ENCODE measurements around the gene SEMA5A.

SEMA5A gene

GRCh38 chr5:9202636-9203035 lies 343.2 kb downstream of the SEMA5A start:
- DNase-seq: no peak

DNA sequence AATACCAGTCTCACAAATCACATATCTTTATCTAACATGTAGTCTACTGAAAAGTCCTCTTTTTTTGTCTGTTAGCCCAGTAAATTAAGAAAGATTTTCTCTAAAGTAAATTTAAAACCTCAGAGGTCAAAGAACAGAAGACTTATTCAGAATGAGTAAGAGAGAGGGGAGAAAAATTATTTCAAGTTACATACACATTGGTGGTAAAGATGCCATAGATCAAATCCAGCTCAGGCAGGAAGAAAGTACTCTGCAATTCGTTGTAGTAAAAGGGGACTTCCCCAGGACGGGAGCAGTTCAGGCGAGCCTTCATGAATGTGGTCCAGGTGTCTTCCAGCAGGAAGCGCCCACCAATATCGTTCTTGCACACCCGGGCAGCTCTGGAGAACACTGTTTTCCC lies 344.1 kb downstream of the SEMA5A start:
- no peak for DNase-seq

- no peak for DNase-seq
Observed at GRCh38 chr5:9201011-9201410, 344.9 kb downstream of the SEMA5A start.

GRCh38 chr5:9198394-9198793 lies 347.5 kb downstream of the SEMA5A start:
- DNase-seq: no peak

DNA sequence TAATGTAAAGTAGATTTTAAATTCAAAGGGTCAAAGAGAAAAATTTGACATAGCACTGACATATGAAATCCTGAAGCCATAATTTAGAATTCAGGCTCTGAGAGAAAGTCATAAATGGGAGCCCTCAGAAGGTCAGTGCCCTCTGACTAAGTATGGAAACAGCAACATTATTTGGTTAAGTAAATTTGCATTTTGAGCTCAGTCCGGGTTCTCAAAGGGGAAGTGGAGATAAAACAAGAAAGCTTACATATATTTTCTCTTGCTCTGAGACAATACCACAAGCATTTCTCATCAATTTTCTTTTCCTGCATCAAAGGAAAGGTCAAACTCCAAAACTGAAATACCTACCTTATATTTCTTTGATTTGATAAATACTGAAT lies 348.0 kb downstream of the SEMA5A start:
- DNase-seq: no peak

GRCh38 chr5:9196403-9197227 lies 349.3 kb downstream of the SEMA5A start:
- DNase-seq: no peak

DNA sequence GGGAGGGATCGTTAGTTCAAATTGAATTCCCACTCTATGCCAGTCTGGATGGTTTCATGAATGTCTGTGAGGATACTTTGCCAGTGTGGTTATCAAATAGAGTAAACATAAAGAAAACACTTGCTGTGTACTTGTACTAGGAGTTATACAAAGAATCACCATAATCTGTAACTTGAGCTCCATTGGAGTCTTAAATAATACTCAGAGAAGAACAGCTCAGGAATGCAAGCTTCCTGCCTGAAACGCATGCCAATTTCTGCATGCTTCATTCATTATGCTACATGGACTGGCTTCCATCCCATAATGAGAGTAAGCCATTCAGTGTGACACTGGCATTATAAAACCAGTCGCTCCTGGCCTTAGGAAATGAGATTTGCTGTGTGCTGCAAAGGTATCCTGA lies 351.4 kb downstream of the SEMA5A start:
- no peak for DNase-seq

GRCh38 chr5:9192266-9192665 lies 353.6 kb downstream of the SEMA5A start:
- DNase-seq: no peak

DNA sequence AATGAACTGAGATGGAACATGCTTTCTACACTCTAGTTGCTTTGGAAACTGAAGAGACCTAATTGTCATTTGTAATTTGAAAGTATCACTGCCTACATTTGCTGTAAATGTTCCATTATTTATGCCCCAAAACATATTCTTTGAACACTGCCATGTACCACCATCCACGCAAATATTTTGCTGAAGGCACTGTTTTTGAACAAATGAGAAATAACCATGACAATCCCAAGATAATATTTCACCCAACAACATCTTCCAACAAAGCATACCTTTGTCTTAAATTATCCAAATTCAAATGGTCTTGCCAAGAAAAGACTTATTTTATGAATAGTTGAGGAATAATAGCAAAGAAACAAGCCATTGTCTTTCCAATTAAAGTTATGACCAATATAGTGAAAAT lies 356.2 kb downstream of the SEMA5A start:
- DNase-seq: no peak

DNA sequence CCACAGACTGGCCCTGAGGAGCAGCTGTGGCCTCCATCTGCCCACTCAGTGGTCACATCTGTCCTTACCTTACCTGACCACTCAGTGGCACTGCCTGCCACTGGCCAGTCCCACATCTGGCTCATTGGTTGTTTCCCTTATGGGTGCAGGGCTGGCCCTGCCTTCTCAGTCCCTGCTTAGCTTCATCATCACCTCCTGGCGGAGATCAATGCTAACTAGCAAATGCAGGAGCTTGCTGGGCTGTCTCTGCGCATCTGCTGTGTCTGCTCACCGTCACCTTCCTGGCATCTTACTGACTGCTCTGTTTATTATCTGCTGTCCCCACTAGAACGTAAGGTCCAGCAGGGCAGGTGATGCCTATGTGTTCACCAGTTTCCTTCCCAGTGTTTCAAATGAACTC lies 356.9 kb downstream of the SEMA5A start:
- DNase-seq: no peak

DNA sequence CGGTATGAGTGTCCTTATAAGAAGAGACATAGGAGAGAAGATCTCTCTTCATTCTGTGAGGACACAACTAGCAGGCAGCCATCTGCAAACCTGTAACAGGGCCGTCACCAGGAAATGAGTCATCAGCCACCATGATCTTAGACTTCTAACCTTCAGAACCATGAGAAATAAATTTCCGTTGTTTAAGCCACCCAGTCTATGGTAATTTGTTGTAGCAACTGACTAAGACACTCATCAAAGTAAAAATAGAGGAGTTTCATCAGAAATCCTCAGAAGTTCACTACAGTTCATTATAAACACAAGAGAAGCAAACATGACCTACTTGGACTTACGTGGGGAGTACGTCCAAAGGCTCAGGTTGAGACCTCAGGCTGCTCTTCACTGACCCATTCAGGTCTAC lies 357.7 kb downstream of the SEMA5A start:
- DNase-seq: no peak

- DNase-seq: no peak
Observed at GRCh38 chr5:9187614-9188013, 358.3 kb downstream of the SEMA5A start.

DNA sequence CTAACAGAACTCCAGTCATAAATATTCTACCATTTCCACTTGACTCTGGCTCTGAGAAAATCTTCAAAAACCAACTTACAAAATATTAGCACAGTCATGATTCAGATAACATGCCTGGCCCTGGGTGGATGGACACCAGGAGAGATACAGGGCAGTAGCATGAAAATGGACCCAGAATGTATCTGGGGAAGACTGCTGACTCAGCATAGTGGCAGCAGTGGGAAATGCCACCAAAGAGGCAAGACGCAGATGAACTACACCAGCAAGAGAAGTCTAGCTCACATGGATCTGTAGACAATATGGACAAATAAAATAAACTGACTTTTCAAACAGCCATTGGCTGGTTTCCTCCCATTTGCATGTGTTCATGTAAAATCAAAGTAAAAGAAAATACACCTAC lies 359.8 kb downstream of the SEMA5A start:
- no peak for DNase-seq

- no peak for DNase-seq
Observed at GRCh38 chr5:9183992-9184391, 361.9 kb downstream of the SEMA5A start.

DNA sequence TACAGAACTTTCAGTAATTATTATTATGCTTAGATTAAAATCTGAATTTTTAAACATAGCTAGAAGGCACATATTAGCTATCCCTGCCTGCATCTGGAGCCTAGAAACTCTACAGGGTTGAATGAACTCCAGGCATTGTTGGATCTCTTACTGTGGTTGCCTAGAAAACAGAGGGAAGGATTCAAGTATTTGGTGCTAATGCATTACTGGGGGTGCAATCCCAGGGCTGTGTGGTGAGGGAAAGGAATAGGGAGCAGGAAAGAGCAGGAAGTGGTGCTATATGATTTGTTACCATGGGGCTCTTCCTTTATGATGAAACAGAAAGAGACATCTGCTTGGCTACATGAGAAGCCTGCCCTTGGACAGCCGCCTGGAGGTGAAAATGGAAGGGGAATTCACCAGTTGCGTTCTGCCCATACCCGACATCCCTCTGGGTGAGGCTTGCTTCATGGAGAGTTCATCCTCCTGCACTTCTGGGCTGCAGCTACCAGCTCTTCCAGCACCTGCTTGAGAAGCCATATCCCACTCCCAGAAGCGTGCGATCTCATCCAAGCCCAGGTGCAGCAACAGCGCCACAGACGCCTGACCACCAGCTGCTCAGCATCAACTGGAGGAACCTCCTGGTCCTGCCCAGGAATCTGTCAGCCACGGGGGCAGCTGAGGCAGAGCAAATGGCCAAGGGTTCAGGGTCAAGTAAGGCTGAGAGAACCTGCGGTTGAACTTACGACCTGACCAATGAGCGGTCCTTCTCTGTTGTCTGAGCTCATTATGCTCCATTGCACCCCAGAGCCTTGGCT lies 362.8 kb downstream of the SEMA5A start:
- no peak for DNase-seq

- DNase-seq: no peak
Observed at GRCh38 chr5:9176641-9177040, 369.2 kb downstream of the SEMA5A start.

GRCh38 chr5:9174446-9174845 lies 371.4 kb downstream of the SEMA5A start:
- DNase-seq: no peak

GRCh38 chr5:9173281-9174048 lies 372.4 kb downstream of the SEMA5A start:
- no peak for DNase-seq

DNA sequence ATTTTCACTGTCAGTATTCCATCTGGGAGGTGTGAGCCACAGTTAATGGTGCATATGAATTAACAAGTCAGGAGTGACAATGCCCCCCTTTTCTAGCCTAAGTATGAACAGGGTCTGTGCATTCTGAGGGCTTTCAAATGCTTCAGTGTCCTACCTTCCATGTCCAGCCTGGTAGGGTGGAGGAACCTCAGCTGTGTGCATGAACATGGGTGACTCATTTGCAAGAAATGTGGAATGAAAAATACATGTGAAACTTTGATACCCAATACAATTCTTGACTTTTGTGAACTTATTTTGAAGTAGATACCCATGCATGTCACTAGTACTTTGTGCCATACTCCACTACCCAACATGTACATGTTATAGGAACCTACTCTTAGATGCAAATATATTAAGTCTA lies 375.8 kb downstream of the SEMA5A start:
- no peak for DNase-seq

GRCh38 chr5:9169557-9169902 lies 376.3 kb downstream of the SEMA5A start:
- no peak for DNase-seq

DNA sequence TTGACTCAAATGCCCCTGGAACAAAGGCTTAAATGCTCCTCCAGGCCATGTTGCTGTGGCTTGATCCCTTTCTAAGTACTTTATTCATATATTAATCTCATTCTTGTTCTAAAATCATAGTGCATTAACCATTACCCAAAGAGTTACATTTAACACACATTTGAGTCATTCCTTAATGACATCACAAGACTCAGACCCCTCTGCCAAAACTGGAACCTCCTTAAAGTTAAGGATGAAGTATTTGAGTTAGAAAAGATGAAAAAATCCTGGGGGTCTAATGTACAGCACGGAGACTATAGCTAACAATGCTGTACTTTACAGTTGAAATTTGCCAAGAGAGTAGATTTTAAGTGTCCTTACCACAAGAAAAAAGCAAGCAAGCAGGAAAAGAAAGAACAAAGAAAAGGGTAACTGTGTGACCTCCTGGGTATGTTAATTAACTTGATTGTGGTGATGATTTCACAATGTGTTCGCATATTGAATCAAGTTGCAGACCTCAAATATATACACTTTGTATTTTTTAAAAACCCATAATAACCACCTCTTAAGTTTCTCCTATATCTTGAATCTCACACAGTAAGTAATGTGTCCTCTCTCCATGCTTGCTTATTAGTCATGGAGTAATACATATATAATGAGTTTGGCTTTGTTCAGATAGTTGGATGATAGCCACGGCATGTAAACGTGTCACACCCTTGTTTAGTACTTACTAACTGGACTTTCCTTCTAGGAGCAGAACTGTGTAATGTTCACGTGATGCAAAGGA lies 376.9 kb downstream of the SEMA5A start:
- DNase-seq: no peak
